Left kidney (tissue), 2 donors: ENCODE data around the gene ITGA11. TPM values are rescaled to one million over a fixed set of nuclear protein-coding genes. Genes with fewer than 3 reads are reported as not detected.

ENCODE experiments used
- DNase-seq: peaks from one replicate; pipeline ENCODE4 v3.0.0-alpha.2; 2013
- polyA plus RNA-seq: library from polyadenylated mRNA; unstranded; fragments of 120-200 nt; gene quantifications from one replicate; pipeline ENCODE4 v1.2.1, GENCODE V29; 2013; ENCODE audit not compliant: insufficient read length

The ITGA11 gene
- polyA plus RNA-seq, 1 donor: 3.6 TPM

DNA sequence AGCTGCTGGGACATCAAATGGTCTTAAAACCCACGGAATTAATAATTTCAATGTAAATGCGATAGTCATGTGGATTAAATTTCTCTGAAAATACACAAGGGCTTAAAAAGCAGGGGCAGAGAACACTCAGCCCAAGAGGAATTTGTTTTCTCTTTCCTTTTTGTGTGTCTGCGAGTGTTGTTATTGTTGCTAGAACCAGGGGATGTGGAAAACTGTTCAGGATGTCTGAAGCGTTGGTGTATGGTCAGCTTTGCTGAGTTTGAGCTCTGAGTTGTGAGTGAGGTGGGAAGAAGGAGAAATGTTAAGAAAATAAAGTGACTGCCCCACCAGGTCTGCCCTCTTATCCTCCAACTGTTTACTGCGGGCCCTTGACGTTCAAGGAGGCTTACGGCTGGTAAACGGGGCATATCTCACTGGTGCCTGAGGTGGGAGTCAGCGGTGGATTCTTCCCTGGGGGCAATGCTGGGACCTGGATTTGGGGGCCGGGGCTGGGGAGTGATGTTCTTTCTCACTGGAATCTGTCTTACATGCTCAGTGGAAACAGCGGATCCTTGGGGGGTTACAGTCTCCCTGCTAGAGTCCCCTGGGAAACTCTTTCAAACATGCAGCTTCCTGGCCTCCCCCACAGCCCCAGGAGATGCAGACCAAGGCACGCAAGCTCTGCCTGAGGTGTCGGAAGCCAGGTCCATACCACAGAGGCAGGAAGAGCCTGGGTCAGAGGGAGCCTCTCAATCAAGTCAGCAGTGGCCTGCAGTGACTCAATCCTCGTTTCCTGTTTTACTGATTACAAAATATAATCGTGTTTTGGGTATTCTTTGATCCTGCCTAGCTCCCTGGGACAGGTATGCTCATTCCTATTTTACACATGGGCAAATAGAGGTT is 41.8 kb downstream of the ITGA11 start:
- DNase-seq: no peak

- no peak for DNase-seq
Observed at GRCh38 chr15:68389041-68389930, 42.7 kb downstream of the ITGA11 start.

GRCh38 chr15:68387381-68388143 is 44.4 kb downstream of the ITGA11 start:
- DNase-seq: no peak

DNA sequence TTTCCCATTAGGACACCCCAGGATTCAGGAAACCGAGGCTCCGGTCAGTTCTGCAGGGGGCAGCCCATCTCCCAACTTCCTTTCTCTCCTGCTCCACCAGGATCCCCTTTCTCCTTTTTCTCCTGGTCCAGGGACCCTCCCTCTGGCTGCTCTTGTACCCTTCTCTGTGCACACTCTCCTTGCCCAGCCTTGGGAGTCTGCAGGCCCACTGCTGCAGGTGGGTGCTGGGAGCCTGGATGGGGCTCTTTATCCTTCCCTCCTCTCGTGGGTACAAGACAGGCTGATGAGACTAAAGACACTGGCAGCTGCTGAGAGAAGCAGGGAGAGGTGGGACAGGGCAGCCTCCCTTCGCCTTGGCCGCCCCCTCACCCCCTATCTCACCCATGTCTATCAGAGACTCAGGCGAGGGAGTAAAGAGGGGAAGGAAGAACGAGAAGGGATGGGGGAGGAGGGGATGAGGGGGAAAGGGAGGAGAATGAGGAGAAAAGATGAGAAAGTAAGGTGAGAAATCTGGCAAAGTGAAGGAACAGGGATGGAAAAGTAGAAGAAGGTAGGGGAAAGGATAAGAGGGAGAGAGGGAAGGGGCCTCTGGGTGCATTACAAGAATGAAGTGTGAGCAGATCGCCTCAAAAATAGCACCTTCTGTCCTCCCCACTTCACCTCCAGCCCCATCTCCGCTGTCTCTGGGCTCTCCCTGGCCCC is 45.2 kb downstream of the ITGA11 start:
- no peak for DNase-seq

- DNase-seq: no peak
Observed at GRCh38 chr15:68385671-68386586, 46.0 kb downstream of the ITGA11 start.

DNA sequence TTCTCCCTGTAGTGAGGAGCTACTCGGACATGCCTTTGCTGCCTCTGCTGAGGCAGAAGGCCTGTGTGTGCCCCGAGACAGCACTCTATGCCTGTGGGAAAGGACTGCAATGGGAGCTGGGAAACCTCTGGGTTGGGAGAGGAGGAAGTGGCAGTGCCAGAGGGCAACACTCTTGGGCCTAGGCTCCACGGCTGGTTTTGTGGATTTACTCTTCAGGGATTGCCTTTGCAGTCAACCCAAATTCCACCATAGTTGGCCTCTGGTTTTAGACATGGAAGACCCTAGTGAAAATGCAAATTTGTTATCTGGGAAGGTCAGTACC is 46.8 kb downstream of the ITGA11 start:
- DNase-seq: no peak

DNA sequence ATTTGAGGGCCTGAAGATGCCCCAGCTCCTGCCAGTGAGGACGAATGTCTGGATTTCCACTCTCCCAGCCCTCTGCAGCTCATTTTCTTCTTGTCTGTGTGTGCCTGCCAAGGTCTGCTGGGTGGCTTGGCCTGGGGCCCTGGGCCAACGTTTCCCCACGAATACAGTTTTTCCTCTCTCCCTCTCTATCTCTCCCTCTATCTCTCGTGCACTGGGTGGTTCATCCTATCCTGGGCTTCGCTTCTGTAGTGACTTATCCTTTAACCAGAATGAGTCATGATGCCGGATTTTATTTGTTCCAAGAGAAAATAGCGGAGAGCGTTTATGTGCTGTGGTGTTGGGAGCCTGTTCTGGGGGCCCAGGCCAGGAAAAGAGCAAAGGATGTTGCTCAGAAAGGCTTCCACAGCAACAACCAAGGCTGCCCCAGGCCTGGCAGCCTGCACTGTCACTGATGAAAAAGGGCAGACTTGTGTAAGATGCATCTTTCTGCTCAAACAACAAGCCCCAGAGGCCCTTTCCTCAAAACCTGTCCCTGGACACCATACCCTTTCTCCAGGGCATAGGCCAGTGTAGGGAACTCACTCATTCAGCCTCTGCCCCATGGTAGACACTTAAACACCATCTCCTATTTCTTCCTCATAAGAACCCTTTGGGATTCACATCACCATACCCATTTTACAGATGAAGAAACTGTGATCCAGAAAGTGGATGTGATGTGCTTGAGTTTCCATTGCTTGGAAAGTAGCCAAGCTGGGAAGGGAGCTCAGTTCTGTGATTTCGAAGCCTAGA is 47.3 kb downstream of the ITGA11 start:
- DNase-seq: no peak

GRCh38 chr15:68383161-68384074 is 48.5 kb downstream of the ITGA11 start:
- DNase-seq: no peak

DNA sequence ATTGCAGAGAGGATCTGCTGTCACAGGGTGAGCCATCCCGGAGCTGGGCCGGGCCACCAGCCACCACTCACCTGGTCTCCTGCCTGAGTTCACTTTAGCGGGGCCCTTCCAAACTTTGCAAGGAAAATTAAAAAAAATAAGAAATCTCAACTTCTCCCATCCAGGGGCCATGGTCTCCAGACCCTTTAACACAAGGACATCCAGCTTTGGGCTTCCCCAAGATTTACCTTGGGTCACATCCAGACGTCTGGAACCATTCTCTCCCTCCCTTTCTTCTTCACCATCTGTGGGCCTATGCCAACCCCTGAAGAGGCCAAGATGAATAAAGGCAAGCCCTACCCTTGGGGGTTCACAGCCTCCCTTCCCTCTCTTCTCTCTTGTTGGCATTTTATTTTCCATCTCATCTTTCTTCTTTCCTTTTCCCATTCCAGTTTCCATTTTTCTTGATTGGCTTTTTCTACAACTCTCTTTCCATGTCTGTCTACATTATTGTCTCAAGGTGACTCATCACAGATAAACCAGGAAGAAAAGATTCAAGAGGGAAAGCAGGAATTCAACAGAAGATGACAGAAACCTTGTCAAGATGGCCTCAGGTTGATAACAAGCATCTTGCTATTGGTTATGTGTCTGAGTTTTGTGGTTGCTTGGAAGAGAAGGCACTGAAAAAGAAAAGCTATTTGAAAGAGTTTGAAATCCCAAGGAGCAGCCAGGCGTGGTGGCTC is 49.5 kb downstream of the ITGA11 start:
- no peak for DNase-seq

GRCh38 chr15:68380456-68380855 is 51.5 kb downstream of the ITGA11 start:
- no peak for DNase-seq

DNA sequence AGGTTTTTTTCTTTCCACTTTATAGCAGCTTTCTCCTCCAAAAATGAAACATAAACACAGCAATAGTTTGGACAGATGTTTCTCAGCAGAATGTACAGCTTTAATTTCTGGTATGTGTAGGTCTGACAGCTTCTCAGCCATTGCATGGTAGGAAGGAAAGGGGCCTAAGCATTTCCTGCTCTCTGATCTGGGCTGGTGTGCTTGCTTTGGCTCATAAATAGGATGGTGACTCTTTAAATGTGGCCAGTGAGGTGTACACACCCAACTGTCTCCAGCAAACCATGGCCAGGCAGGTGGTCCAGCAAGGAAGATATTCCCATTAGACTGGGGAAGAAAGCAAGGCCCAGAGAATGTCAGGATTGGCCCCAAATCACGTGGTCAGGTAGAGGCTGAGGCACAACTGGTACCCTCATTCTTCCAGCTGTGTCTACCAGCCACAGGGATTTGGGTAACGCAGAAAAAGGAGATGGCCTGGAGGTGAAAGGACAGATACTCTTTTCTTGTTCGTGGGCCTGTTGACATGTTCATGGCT is 52.1 kb downstream of the ITGA11 start:
- DNase-seq: no peak

- DNase-seq: no peak
Observed at GRCh38 chr15:68379058-68379758, 52.8 kb downstream of the ITGA11 start.

- no peak for DNase-seq
Observed at GRCh38 chr15:68378595-68378994, 53.4 kb downstream of the ITGA11 start.

DNA sequence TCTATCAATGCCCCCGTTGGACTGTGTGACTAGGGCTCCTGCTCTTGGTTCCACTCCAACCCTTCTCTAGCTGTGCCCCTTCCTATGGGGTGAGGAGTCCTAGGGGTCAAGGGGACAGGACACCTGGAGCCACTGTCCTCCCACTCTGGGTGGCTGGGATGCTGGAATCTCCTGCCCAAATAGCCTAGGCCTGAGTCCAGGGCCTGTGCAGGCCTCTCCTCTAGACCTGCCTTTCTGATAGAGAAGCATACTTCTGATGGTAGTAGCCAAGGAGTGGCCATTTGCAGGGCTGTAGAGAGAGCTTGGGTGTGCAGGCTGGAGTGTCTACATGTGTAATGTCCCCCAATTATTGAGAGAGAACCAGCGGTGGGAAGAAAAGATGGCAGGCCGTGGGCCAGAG is 54.2 kb downstream of the ITGA11 start:
- DNase-seq: no peak

DNA sequence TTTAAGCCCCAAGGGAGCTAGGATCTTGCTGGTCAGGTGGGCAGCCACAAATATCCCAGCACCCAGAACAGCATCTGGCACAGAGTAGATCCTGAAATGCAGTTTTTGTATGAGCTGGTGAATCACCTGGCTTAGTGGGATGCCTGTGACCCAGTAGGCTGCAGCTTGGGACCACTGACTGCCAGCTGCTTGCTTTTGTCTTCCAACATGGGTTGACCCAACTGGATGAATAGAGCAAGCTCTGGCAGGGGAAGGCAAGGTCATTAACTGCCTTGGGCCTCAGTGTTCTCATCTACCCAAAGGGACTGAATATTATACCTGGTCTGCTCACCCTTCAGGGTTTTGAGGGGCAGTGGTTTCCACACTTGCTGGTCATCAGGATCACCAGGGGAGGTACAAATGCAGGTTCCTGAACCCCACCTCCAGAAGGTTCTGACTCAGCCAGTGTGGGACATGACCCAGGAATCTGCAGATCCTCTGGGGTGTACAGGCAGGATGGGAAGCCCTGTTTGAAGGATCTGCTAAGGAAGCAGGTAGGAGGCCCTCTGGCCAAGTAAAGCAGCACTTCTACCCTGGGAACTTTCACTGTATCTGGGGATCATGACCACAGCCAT is 55.4 kb downstream of the ITGA11 start:
- DNase-seq: no peak

GRCh38 chr15:68375716-68376220 is 56.2 kb downstream of the ITGA11 start:
- DNase-seq: no peak
